K562 (cell line): ENCODE data around the gene EPHB6. TPM values are rescaled to one million over a fixed set of nuclear protein-coding genes. Genes with fewer than 3 reads are reported as not detected.

Source experiments
- ATAC-seq: fragments of 200-7000 bp; cut with Tn5 transposase; 3 replicates; pipeline ENCODE4 v1.9.1; 2020; ENCODE audit warnings: moderate library complexity
- BruUV-seq: library from RNA; stranded (reverse); fragments of 400-500 nt; replicated peaks from 2 replicates; lab custom pipeline; 2021; lab: Mats Ljungman, UMichigan
- CTCF ChIA-PET: fragments of 300-600 bp; formaldehyde crosslinking; extraction: SDS; loops from one replicate; lab custom pipeline; 2021; ENCODE audit warnings: low intra/inter-chr PET ratio; lab: Yijun Ruan, JAX
- POLR2A ChIA-PET: fragments of 300-600, 350-650 bp; sonication (Branson Sonifier 250); formaldehyde crosslinking; extraction: SDS; loops from one replicate; lab custom pipeline; 2021; ENCODE audit warnings: antibody characterized with exemption, inconsistent platforms; lab: Yijun Ruan, JAX
- DNase-seq, 4 experiments: peaks; one replicate each; pipeline versions ENCODE4 v3.0.0 to v3.0.0-alpha.2; 2011 to 2018; ENCODE audit warnings: low spot score in 3 of 4, mixed read lengths in 3 of 4; ENCODE audit errors: extremely low read depth in 1 of 4
- FAIRE-seq: peaks from 2 replicates; lab custom pipeline; 2011; peaks lifted over from hg19 to GRCh38; lab: Jason Lieb, UNC
- H2AFZ ChIP-seq: 2 replicates; pipeline ENCODE4 v1.6.0; 2011; ENCODE audit warnings: low read depth, low read length, control low read depth, inconsistent platforms
- H3K27ac ChIP-seq: fragments of 200-600 bp; 3 replicates; pipeline ENCODE4 v1.8.0; 2011; ENCODE audit warnings: low read depth, mild to moderate bottlenecking, control low read depth, inconsistent platforms, low read length, moderate library complexity, mixed read lengths; ENCODE audit errors: extremely low read depth
- H3K27me3 ChIP-seq, 2 experiments: fragments of 300-600 bp in 1 of 2; 2 replicates in 1 of 2; 3 replicates in 1 of 2; pipeline versions ENCODE4 v1.6.0 to v1.8.0; 2011; ENCODE audit warnings: inconsistent platforms in 2 of 2, low read length in 2 of 2, mild to moderate bottlenecking in 1 of 2, mixed read lengths in 1 of 2, moderate library complexity in 1 of 2; ENCODE audit not compliant: control insufficient read depth in 2 of 2, insufficient read depth in 2 of 2
- H3K36me3 ChIP-seq: fragments of 300-600 bp; 3 replicates; pipeline ENCODE4 v1.8.0; 2011; ENCODE audit warnings: mild to moderate bottlenecking, low read length, inconsistent platforms; ENCODE audit not compliant: control insufficient read depth, insufficient read depth
- H3K4me1 ChIP-seq, 2 experiments: fragments of 200-600 bp in 1 of 2; replicated peaks in 1 of 2; 2 replicates in 1 of 2; 3 replicates in 1 of 2; pipeline versions ENCODE4 v1.5.1 to v1.8.0; 2011; ENCODE audit warnings: inconsistent platforms in 2 of 2, low read length in 2 of 2, mild to moderate bottlenecking in 1 of 2, mixed read lengths in 1 of 2, moderate library complexity in 1 of 2; ENCODE audit not compliant: control insufficient read depth in 2 of 2, insufficient read depth in 2 of 2
- H3K4me2 ChIP-seq: 2 replicates; pipeline ENCODE4 v1.6.1; 2011; ENCODE audit warnings: low read length, control low read depth, inconsistent platforms, mixed read lengths; ENCODE audit not compliant: insufficient read depth
- H3K4me3 ChIP-seq: fragments of 200-600 bp; sonication (generic), shearing (Covaris generic); 2 replicates; pipeline ENCODE4 v1.5.1; 2016; ENCODE audit warnings: control low read depth, inconsistent platforms
- H3K79me2 ChIP-seq: fragments of 200-600 bp; 3 replicates; pipeline ENCODE4 v1.8.0; 2011; ENCODE audit warnings: low read length, inconsistent platforms; ENCODE audit not compliant: control insufficient read depth, insufficient read depth
- H3K9ac ChIP-seq, 2 experiments: 2 replicates each; pipeline versions ENCODE4 v1.6.0 to v1.6.1; 2011; ENCODE audit warnings: low read depth in 2 of 2, low read length in 2 of 2, control low read depth in 1 of 2, inconsistent platforms in 1 of 2, mild to moderate bottlenecking in 1 of 2, mixed read lengths in 1 of 2; ENCODE audit not compliant: insufficient read depth in 1 of 2
- H3K9me1 ChIP-seq: one replicate; pipeline ENCODE4 v1.6.0; 2011; ENCODE audit warnings: inconsistent platforms, mild to moderate bottlenecking, low read length, moderate library complexity; ENCODE audit not compliant: control insufficient read depth, insufficient read depth
- H3K9me3 ChIP-seq: replicated peaks from 2 replicates; pipeline ENCODE4 v1.5.1; 2011; ENCODE audit warnings: low read depth, low read length, inconsistent platforms; ENCODE audit not compliant: control insufficient read depth, insufficient read depth
- H4K20me1 ChIP-seq: replicated peaks from 2 replicates; pipeline ENCODE4 v1.6.1; 2011; ENCODE audit warnings: low read length, inconsistent platforms, mixed read lengths; ENCODE audit not compliant: control insufficient read depth, insufficient read depth
- CCAR2 ChIP-seq: fragments of 200-400 bp; formaldehyde crosslinking; IDR thresholded peaks from 2 replicates; pipeline ENCODE4 v1.6.1; 2017; ENCODE audit warnings: mild to moderate bottlenecking, low read depth, low read length
- DIDO1 ChIP-seq: fragments of 450-650 bp; IDR thresholded peaks from 2 replicates; pipeline ENCODE4 v1.6.1; 2016; ENCODE audit warnings: low read depth, missing biosample characterization, missing genetic modification characterization
- ELF4 ChIP-seq: fragments of 450-650 bp; formaldehyde crosslinking; IDR thresholded peaks from 2 replicates; pipeline ENCODE4 v1.4.0; 2022; ENCODE audit warnings: missing genetic modification characterization
- MTA2 ChIP-seq: fragments of 450-650 bp; IDR thresholded peaks from 2 replicates; pipeline ENCODE4 v1.6.1; 2016; ENCODE audit warnings: low read depth
- PHB ChIP-seq: fragments of 250-450 bp; sonication (Bioruptor Pico); IDR thresholded peaks from 2 replicates; pipeline ENCODE4 v1.5.0; 2021
- PHF8 ChIP-seq: fragments of 200-600 bp; sonication (generic); IDR thresholded peaks from 2 replicates; pipeline ENCODE4 v1.6.1; 2012; ENCODE audit warnings: mixed run types, mild to moderate bottlenecking, inconsistent platforms, low read length, moderate library complexity, borderline replicate concordance
- POLR2B ChIP-seq: fragments of 450-650 bp; IDR thresholded peaks from 2 replicates; pipeline ENCODE4 v1.6.1; 2018; ENCODE audit warnings: low read depth; ENCODE audit not compliant: partially characterized antibody
- PTTG1 ChIP-seq: fragments of 450-650 bp; IDR thresholded peaks from 2 replicates; pipeline ENCODE4 v1.6.1; 2016; ENCODE audit warnings: low read depth, mild to moderate bottlenecking, missing genetic modification characterization, missing compliant biosample characterization
- SIN3B ChIP-seq: fragments of 450-650 bp; IDR thresholded peaks from 2 replicates; pipeline ENCODE4 v1.6.1; 2017; ENCODE audit warnings: low read depth, mild to moderate bottlenecking, moderate library complexity
- TBL1XR1 ChIP-seq, 2 experiments: IDR thresholded peaks; 2 replicates each; pipeline ENCODE4 v1.6.1; 2012; ENCODE audit warnings: improper control_type of control experiment in 2 of 2, low read length in 2 of 2, mild to moderate bottlenecking in 1 of 2
- YY1 ChIP-seq, 3 experiments: IDR thresholded peaks; 2 replicates each; pipeline ENCODE4 v1.6.1; 2011; ENCODE audit warnings: low read length in 2 of 3, mild to moderate bottlenecking in 2 of 3, moderate library complexity in 2 of 3, borderline replicate concordance in 1 of 3, control low read depth in 1 of 3, low read depth in 1 of 3; ENCODE audit not compliant: insufficient read depth in 3 of 3, insufficient replicate concordance in 2 of 3, control insufficient read depth in 1 of 3, insufficient read length in 1 of 3; ENCODE audit errors: extremely low read depth in 1 of 3
- ZNF133 ChIP-seq: fragments of 250-450 bp; sonication (Bioruptor Pico); IDR thresholded peaks from 2 replicates; pipeline ENCODE4 v1.4.0; 2020; ENCODE audit warnings: mild to moderate bottlenecking
- WGBS: fragments of 100-300 bp; shearing (Covaris generic); methylation state at CpG from one replicate; pipeline ENCODE4 v1.1.6; 2016; ENCODE audit warnings: low coverage, mixed read lengths; ENCODE audit not compliant: insufficient coverage; ENCODE audit errors: missing lambda C conversion rate; 5-methylcytosine and 5-hydroxymethylcytosine counted together
- in situ Hi-C: fragments of 300-500 bp; cut with MboI; formaldehyde crosslinking; loops from 4 replicates; pipeline ENCODE4 v1.15.0; 2018; ENCODE audit warnings: inconsistent platforms, mixed read lengths
- intact Hi-C: fragments of 100-400 bp; cut with micrococcal nuclease; formaldehyde crosslinking; loops from 2 replicates; pipeline ENCODE4 v1.14.2; 2022
- polyA plus RNA-seq, 8 experiments: library from polyadenylated mRNA; depleted of rRNA in 4 of 8; stranded (reverse) in 5 of 8; unstranded in 3 of 8; fragments of >200 nt; fragmentation: Nextera tagmentation in 2 of 8; fragmentation: Illumina TruSeq in 1 of 8; extraction: Ambion mirVana in 2 of 8; extraction: Trizol in 1 of 8; gene quantifications; 2 replicates each; pipeline versions ENCODE4 v1.2.1 to v1.2.3, GENCODE V29; 2011 to 2014; ENCODE audit warnings: inconsistent platforms in 1 of 8, missing spikeins in 1 of 8
- total RNA-seq, 7 experiments: library from RNA; depleted of rRNA in 6 of 7; stranded (reverse); fragments of >200 nt in 6 of 7; fragmentation: Illumina TruSeq in 2 of 7; extraction: Trizol in 2 of 7; gene quantifications; 2 replicates each; pipeline versions ENCODE4 v1.2.1 to v1.2.3, GENCODE V29; 2011 to 2021; ENCODE audit warnings: low replicate concordance in 1 of 7

The EPHB6 gene
- total and polyA plus RNA-seq, 9 of the 15 experiments (the other 6 are each of a cell fraction or from before 2014, with no cell fraction given): 1.4 to 123 (median 7.6) TPM

DNA sequence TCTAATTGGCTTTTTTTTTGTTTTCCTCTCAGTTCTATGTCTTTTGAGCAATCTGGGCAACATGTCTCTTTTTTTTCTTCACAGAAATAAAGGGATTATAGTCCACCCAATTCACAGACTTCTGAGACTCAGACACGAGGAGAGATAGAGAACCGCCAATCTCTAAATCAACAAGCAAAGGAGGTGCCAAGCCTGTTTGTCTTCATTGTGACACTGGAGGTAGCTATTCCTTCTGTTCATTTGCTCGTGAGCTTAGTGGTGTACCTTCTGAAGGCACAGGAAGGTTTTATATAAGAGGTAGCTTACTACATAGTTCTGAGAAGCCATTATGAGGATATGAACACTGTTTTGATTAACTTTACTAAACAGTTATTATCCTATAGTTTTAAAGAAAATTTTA lies 6.1 kb downstream of the EPHB6 start:
- in situ Hi-C loops: no loop called here
- intact Hi-C loops: no loop called here
- CTCF ChIA-PET: no interaction called here
- Histone ChIP-seq H3K79me2 (no peaks in the 10 kb centered on the region), H3K27ac (no peak overlapping the region), H3K36me3 (no peaks in the 10 kb centered on the region)
- TF ChIP-seq TBL1XR1 (IDR thresholded peaks at IDR 0.05; ENCODE audit: low read length in 2 of 2) (no peak), YY1 (IDR thresholded peaks at IDR 0.05; ENCODE audit: borderline replicate concordance in 1 of 3, control insufficient read depth in 1 of 3, extremely low read depth in 1 of 3, insufficient read depth in 3 of 3, insufficient read length in 1 of 3, insufficient replicate concordance in 2 of 3, low read depth in 1 of 3, low read length in 2 of 3) (no peak), CCAR2 (no peak), ZNF133 (CRISPR knock-in tag) (no peak), DIDO1 (tag) (no peak), ELF4 (CRISPR knock-in tag) (no peak), MTA2 (no peak), PHB (no peak), SIN3B (no peak), PTTG1 (no peak), PHF8 (no peak), POLR2B (no peak)
- TF ChIP-seq, all 486 proteins: peak for 0
- Histone ChIP-seq H4K20me1 (no peaks in the 10 kb centered on the region; the same call in 1 of the 2 replicates), H3K9me3 (no peaks in the 10 kb centered on the region), H3K4me3 (no peak overlapping the region), H3K27me3 (peaks cover 11 to 54% of the 10 kb centered on the region in 2 experiments; a peak in 4 of 5 replicates), H2AFZ (no peak overlapping the region), H3K9me1 (no peaks in the 10 kb centered on the region), H3K4me2 (no peak overlapping the region), H3K9ac (no peak overlapping the region), H3K4me1 (peaks cover 7 to 12% of the 10 kb centered on the region in 2 experiments; a peak in 3 of 5 replicates)
- 16% methylated on average over 3 of the region's 3 CpGs for WGBS
- no TSS peak for BruUV-seq
- DNase-seq (no peak), ATAC-seq (no peak), FAIRE-seq (no peak)
- POLR2A ChIA-PET: interaction anchor here (1.3 kb wide), 1 partner anchor 19 kb away, joined by 3 read pairs; no protein-coding TSS in a partner anchor
